ENCODE measurements around the gene KNDC1.
"Not testable (repeated sequence)": the region's sequence is repeated elsewhere in the genome, so short reads cannot be mapped to it uniquely, and the experiment has no call there.

The KNDC1 gene, protein sequence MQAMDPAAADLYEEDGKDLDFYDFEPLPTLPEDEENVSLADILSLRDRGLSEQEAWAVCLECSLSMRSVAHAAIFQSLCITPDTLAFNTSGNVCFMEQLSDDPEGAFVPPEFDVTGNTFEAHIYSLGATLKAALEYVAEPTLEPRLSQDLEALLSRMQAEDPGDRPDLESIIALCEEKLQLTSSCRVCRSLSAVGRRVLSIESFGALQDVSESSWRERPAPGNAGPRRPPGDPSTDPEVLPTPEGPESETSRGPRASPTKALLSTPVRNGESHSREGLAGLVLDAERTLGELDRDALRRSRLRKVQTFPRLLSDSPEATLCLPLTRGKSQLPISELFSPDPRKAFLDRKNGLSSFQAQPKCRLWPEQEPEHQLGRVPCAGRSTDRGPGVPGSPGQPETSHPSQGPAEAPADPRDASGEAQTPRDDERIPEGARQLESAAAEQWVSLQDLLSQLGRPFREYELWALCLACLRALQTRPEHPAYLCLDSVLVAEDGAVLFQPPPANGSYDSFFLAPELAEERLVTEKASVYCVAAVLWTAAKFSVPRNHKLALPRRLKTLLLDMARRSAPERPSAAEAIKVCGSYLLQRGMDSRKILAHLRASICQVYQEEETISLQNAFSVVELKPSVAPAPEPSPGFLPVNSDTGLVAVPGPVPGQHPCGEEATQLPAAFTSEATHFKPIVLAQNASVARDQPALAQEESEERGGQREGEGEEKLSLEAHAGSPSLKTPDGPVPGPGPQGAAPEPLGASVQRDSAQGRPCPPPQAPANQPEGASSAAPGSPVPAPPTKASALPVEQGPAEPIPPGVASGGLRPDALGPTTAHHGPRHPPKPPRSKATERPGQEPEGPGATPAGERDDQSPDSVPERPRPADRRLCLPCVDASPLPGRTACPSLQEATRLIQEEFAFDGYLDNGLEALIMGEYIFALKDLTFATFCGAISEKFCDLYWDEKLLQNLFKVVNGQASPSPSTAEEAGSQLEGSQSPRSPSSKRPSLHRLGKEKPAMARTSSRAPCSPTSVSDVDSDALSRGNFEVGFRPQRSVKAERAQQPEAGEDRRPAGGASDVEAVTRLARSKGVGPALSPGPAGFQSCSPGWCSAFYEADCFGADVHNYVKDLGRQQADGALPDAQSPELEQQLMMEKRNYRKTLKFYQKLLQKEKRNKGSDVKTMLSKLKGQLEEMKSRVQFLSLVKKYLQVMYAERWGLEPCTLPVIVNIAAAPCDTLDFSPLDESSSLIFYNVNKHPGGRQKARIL (N-terminal part only)

DNA sequence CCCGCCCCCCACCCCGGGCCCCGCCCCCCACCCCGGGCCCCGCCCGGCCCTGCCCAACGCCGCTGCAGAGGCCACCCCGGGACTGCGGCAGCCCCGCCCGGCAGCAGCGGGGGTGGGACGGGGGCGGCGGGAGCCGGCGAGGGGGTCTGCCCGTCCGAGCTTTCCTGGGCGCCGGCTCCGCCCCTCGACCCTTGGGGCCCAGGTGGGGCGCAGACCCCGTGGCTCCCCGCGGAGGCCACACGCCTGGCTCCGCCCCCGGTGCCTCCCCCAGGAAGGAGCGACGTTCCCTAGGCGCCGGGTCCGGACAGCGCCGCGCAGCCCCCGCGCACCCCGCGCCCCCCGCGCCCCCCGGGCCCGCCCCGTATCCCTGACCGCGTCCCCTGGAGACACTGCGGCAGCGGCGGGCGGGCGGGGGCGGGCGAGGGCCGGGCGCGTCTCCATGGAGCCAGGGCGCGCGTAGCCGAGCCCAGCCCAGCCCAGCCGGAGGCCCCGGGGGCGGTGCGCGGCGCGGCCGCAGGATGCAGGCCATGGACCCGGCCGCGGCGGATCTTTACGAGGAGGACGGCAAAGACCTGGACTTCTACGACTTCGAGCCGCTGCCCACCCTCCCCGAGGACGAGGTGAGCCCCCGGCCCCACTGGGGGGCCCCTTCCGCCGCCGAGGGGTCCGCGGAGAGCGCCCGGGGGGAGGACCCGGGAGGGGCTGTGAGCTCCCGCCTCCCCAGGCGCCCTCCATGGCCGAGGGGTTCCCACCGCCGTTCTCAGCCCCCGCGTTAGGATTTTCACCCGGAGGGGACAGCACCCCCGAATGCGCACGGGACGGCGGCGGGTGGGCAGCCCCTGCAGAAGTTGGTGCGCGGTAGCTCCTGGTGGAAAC, at the start of gene KNDC1:
Gene KNDC1 (plus strand): TSS at position 270 of the 876 bp plus-strand sequence. CDS start 249 bp downstream, at position 519.
- DNase-seq (ENCODE audit: low read depth) = no peak

DNA sequence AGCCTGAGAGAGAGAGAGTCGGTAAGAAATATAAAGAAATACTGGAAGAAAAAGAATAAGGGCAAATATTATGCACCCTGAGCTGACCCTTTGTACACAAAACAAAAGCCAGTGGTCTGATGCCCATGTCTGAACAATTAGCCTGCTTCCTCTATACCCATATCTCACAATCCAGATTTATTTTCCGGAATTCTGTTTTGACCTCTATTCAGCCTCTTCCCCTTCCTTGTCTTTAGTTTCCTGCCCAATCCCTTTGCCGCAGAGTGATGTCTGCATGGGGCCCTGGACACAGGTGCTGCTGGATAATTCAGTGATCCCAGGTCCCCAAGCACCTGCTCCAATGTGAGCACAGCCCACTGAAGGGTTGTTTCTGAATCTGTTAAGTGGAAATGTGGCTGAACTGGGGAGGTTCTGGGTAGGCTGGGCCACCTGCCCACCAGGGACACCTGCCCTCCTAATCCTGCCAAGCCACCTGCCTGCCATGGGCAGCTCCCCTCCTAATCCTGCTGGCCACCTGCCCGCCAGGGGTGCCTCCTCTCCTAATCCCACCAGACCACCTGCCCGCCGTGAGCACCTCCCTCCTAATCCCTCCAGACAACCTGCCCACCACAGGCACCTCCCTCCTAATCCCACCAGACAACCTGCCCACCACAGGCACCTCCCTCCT, 49.3 kb upstream of the KNDC1 start:
- DNase-seq (ENCODE audit: low read depth) = no peak

DNA sequence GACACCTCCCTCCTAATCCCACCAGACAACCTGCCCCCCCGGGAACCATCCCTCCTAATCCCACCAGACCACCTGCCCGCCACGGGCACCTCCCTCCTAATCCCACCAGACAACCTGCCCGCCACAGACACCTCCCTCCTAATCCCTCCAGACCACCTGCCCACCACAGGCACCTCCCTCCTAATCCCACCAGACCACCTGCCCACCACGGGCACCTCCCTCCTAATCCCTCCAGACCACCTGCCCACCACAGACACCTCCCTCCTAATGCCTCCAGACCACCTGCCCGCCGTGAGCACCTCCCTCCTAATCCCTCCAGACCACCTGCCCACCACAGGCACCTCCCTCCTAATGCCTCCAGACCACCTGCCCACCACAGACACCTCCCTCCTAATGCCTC, 48.4 kb upstream of the KNDC1 start:
- not testable (repeated sequence) for DNase-seq (ENCODE audit: low read depth)

DNA sequence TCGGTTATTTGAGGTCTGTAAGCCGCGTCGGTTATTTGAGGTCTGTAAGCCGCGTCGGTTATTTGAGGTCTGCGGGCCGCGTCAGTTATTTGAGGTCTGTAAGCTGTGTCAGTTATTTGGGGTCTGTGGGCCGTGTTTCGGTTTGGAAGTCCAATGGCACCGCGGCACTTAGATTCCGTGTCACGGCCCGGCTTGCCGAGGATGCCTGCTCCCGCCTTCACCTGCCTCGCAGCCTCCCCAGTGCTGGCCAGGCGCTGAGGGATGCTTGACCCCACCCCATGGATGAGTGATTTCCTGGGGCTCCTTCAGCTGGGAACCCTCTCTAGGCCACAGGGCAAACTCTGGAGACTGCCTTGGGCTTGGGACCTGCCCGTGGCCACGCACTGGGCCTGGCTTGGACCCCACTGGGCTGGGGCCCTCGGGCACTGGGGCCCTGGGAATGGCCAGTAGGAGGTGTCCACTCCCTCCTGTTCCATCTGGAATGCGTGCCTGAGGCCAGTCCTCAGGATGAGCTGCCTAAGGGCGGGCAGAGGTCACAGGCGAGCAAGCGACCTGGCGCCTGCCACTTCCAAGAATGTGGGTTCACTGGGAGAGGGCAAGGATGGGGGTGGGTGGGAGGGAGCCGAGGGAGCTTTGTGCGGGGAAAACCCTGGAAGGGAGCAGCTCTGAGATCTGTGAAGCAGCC, 46.7 kb upstream of the KNDC1 start:
- no peak for DNase-seq (ENCODE audit: low read depth)

DNA sequence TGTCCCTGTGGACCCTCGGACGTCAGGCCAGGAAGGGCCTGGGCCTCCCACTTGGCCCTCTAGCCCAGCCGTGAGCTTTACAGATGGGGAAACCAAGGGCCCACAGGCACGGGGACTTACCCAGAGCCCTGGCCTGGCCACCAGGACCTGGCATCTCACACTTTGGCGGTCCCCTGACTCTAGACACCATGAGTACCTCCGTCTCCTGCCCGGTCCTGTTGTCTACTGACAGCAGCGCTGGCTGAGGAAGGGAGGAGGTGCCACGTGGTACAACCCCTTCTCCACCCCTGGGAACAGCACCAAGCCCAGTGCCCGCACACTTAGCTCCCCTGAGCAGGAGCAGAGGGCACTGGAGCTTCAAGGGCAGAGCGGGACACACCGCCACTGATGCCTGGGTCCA, 46.2 kb upstream of the KNDC1 start:
- DNase-seq (ENCODE audit: low read depth) = no peak

DNA sequence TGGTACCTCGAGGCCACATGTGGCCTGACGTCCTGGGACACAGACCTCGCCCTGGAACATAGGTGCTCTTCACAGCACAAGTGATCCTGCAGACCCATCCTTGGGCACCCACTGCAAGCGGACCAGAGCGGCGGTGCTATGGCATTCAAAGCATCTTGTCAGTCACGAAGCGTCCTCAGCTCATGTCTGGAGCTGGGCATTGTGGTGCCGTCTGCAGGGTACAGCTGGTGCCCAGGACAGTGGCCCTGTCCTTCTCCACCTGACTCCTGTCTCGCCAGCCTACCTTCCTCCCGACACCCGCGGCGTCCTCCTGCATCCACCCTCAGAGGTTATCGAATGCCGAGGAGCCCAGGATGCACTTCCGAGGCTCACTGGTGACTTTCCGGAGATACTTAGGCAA, 45.8 kb upstream of the KNDC1 start:
- DNase-seq (ENCODE audit: low read depth) = no peak

DNA sequence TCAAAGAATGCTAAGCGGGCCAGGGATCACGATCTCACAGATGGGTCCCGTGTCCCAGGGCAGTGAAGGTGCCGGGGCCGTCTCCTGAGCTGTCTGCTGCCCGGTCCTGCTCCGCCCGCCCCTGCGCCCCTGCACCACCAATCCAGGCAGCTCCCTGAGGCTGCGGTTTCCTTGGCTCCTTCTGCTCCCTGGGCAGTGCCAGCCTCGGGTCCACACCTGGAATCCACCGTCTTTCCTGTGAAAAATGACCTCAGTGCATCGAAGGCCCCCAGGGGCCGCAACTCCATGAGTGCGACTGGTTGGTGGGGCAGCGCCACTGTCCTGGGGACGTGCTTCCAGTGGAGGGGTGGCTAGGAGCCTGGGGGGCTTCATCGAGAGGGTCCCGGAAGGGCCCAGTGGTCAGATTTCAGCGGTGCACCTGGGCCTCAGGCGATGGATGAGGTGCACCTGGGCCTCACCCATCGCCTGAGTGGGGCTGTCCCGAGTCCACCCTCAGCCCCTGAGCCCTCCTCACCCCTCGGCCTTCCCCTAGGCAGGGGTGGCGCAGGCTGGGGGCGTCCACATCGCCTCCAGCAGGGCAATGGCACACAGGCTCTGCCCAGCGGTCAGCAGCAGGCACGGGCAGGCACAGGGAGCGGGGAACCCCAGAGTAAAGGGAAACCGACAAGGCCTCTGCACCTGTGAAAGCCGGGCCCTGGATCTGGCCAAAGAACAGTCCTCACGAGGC, 45.1 kb upstream of the KNDC1 start:
- DNase-seq (ENCODE audit: low read depth) = no peak

DNA sequence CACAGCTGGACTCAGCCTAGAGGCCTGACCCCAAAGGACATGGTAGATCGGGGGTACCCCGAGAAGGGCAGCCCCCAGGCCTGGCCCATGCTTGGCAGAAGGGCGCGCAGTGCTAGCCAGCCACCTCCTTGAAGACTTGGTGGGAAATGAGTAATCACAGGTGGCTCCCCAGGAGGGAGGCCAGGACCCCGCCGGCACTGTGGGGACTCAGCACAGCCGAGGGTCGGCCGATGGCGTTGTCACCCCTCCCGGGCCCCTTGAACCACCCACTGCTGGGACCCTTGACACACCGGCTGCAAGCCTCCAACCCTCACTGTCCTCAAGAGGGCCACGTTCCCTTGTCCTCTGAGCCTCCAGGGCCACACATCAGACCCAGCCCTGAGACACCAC, 44.6 kb upstream of the KNDC1 start:
- no peak for DNase-seq (ENCODE audit: low read depth)

DNA sequence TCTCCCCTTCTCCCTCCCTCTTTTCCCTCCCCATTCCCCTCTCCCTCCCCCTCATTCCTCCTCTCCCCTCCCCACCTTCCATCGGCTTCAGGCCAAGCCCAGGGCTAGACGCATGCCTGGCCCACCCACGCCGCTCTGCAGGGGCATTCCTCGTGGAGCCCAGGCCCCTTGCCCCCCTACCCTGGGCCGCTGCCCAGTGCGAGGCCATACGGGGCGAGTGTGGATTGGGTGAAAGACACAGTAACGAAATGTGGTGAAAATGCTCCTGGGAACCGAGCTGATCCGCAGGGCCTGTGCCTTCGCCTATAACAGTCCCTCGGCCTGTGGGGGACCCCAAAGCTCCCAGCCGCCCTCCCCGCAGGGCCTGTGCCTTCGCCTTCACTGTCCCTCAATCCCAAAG, 44.0 kb upstream of the KNDC1 start:
- DNase-seq (ENCODE audit: low read depth) = no peak

DNA sequence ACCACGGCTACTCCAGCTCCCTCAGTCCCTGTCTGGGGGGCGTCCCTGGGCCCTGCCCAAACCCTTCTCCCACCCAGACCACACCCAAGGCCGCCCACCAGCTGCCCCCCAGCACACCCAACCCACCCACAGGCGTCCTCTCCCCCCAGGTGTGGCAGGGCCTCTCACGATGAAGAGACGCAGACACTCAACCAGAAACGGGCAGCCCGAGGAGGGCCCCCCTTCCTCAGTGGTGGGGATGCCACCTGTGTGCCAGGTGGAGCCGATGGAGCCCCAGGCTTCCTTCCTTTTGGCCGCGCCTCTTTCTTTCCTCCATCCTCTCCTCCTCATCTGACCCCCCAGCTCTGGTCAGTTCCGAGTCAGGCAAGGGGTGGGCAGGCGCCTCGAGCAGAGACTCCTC, 43.6 kb upstream of the KNDC1 start:
- no peak for DNase-seq (ENCODE audit: low read depth)

DNA sequence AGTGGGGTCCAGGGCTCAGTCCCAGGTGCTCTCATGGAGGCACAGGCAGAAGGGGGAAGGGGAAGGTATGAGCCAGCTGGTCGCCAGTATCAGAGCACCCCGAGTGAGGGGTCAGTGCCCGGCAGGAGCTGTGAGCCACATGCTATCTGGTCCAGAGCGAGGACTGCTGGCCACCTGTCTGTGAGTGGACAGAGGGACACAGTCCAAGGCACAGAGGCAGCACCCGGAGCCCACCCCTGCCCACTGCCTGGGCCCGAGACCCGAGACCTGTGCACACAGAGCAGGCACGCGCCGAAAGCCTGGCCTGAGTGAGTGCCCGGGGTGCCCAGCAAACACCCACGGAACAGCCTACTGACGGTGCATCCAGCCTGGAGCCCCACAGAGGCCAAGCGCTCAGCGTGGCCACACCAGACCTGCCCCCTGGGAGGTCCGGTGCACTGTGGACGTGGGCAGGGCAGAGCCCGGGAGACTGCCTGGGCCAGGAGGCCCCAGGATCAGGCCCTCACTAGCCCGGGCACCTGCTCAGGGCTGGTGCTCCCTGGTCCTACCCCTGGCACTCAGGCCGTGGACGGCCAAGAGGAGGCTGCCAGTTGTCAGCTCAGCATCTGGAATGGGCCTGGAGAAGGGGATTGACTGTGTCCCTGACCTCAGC, 42.9 kb upstream of the KNDC1 start:
- no peak for DNase-seq (ENCODE audit: low read depth)

DNA sequence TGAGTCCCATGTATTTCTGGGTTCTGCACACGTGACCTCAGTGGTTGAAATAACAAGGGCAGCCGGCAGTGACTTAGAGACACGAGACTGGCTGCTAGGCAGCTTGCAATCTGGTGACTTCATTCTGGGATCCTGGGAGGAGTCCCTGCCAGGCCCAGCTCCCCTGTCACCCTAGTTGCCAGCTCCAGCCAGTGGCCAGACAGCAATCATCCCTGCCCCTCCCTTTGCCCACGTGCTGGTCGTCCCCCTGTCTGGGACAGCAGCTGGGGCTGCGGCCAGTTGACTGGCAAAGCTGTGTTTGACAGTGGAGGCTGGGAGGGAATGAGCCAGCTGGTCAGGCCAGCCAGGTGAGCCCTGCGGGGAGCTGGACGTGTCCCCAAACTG, 42.3 kb upstream of the KNDC1 start:
- no peak for DNase-seq (ENCODE audit: low read depth)

DNA sequence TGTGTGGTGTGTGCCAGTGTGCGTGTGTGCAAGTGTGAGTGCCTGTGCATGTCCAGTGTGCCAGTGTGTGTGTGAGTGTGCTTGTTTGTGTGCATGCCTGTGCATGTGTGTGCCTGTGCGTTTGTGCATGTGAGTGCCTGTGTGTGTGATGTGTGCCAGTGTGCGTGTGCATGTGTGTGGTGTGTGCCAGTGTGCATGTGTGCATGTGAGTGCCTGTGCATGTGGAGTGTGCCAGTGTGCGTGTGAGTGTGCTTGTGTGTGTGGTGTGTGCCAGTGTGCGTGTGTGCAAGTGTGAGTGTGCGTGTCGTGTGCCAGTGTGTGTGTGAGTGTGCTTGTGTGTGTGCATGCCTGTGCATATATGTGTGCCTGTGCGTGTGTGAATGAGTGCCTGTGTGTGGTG, 38.5 kb upstream of the KNDC1 start:
- DNase-seq (ENCODE audit: low read depth) = no peak

DNA sequence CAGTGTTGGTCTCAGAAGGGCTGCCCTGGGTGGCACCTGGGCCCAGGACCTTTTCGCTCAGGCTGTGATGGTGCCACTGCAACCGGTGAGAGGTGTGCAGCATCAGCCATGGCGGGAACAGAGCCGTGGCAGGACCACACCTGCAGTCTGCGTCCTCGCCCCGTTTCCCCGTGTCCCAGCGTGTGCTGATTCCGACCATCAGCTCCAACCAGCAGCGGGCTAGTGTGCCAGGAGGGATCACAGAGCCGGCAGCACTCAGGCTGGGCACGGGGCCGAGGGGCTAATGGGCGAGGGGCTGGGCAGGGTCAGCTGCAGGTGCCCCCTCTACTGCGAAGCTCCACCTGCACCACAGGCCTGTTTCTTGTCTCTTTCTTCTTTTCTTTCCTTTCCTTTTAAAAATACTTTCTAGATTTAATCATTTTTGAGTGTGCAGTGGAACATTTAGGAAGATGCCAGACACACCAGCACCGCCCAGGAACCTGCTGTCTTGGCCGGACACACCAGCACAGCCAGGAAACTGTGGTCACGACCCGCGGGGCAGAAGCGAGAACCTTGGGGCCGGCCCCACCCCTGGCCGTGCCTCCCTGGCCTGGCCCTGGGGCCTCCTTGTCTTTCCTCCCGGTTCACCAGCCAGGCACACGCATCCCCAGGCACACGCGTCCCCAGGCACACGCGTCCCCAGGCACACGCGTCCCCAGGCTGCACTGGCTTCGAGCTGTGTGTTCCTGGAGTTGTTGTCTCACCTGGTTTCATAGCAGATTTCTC, 37.7 kb upstream of the KNDC1 start:
- no peak for DNase-seq (ENCODE audit: low read depth)

DNA sequence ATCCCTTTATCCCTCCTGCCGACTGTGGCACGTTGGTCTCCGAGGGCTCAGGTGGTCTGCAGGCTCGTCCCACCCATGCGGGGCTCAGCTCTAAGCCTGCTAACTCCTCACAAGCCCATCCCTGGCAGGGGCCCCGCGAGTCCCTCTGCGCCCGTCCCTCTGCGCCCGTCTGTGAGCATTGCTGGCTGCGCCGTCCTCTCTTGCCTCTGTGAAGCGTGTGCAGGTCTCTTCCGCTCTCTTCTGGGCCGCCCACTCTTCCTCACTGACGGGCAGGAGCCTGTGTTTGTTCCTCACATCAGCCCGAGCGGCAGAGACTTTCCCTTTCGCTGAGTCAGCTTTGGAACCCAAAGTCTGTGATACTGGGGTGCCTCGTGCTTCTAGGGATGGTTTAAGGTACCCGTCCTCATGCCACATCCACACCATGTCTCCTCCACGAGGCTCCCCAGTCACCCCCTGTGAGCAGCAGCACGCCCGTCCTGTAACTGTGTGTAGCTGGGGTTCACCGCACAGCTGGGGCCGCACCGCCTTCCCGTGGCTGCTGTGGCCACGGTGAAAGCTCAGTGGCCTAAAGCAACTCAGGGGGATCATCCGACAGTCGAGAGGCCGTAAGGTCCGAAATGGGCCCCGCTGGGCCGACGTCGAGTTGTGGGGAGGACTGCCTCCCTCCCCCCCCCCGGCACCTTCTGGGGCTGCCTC, 36.8 kb upstream of the KNDC1 start:
- DNase-seq (ENCODE audit: low read depth) = no peak

DNA sequence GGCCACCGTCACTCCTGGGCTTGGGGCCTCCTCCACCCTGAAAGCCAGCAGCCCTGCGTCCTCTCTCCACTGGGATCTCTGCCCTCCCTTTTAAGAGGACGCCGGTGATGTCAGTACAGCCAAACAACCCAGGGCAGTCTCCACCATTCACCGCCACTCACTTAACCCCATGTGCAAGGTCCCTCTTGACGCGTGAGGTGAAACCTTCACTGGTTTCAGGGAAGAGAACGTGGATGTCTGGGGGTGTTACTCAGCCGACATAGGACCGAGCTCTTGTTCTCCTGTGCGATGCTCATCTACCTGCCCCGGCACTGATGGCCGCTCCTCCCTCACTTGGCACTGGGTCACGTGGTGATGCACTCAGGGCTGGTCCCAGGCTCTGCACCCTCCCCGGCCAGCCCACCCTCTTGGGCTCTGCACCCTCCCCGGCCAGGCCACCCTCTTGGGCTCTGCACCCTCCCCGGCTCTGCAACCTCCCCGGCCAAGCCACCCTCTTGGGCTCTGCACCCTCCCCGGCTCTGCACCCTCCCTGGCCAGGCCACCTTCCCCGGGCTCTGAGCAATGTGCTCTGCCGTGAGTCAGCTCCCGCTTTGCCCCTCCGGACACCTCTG, 36.2 kb upstream of the KNDC1 start:
- DNase-seq (ENCODE audit: low read depth) = no peak
